ENCODE results near the gene CEP68. TPM values are rescaled to one million over a fixed set of nuclear protein-coding genes. Genes with fewer than 3 reads are reported as not detected.
"Not testable (repeated sequence)": the region's sequence is repeated elsewhere in the genome, so short reads cannot be mapped to it uniquely, and the experiment has no call there.

CEP68 gene, protein sequence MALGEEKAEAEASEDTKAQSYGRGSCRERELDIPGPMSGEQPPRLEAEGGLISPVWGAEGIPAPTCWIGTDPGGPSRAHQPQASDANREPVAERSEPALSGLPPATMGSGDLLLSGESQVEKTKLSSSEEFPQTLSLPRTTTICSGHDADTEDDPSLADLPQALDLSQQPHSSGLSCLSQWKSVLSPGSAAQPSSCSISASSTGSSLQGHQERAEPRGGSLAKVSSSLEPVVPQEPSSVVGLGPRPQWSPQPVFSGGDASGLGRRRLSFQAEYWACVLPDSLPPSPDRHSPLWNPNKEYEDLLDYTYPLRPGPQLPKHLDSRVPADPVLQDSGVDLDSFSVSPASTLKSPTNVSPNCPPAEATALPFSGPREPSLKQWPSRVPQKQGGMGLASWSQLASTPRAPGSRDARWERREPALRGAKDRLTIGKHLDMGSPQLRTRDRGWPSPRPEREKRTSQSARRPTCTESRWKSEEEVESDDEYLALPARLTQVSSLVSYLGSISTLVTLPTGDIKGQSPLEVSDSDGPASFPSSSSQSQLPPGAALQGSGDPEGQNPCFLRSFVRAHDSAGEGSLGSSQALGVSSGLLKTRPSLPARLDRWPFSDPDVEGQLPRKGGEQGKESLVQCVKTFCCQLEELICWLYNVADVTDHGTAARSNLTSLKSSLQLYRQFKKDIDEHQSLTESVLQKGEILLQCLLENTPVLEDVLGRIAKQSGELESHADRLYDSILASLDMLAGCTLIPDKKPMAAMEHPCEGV
- total RNA-seq = 1 to 10 TPM; 4.9 to 6.0 TPM

DNA sequence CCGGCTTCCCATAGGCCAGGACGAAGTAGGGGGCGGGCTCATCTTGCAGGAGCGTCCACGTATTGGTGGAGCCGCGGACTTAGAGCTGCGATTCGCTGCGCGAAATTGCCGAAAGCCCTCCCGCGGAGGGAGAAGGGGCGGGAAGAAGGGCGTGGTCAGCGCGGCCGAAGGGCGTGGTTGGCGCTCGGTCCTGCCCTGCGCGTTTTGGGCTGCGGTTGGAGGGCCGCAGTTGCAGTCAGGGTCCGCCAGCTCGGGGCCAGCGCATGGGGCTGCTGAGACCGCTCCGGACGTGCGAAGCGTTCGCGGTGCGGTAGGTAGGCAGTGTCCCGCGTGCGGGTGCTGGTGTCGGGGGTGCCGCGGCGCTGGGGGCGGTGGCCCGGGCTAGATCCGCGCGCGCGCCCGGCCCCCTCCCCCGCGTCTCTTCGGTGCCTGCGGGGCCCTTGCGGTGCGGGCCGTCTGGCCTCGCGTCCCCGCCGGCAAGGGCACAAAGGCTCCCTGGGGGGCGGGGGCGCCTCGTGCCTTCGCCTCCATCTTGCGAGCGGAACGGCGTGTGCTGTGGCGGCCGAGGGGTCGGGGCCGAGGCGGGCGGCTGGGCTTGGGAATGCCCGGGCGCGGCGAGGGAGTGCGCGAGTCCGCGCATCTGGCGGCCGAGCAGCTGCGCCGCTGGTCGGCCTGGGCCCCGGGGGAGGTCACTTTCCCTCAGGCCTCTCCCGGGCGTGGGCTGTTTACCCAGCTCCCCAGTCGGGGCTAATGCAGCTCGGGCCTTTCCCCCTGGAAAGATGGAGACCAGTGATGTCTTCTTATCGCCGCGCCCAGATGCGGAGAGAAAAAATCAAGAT, at the start of gene CEP68:
CEP68 (plus strand) TSS at position 202 of the 839 bp plus-strand sequence. CDS start 13,029 bp downstream, outside the sequence.
- CTCF ChIA-PET = interaction anchor here (0.6 to 2.9 kb wide), 18 partner anchors 8 to 1398 kb away, joined by 3 to 33 read pairs (median 4); partner anchors contain the start of genes ACTR2 and AFTPH
- H3K4me3 Mint-ChIP-seq = peak within 1 kb of the TSS; percentile 93
- DNase-seq (peak; percentile 98), ATAC-seq (peak; percentile 94)
- H3K9me3 Mint-ChIP-seq (ENCODE audit: low read depth) = no peaks in the 10 kb centered on the region
- no peaks in the 10 kb centered on the region for H3K27me3 Mint-ChIP-seq
- POLR2A ChIA-PET = interaction anchor here (0.6 to 2.9 kb wide), 11 partner anchors 9 to 533 kb away, joined by 3 to 10 read pairs (median 4); partner anchors contain the start of genes ACTR2, RAB1A and SLC1A4
- no peaks in the 10 kb centered on the region for H3K36me3 Mint-ChIP-seq (ENCODE audit: low read depth)
- intact Hi-C loops (cut with DNase I, micrococcal nuclease) = loop anchor here (1.0 to 5.0 kb wide), 15 partner anchors 67 to 1468 kb away; partner anchors contain the start of genes ACTR2 (in 2 of the 2), RAB1A (in 2 of the 2), SLC1A4 (in 2 of the 2) and AFTPH (in 1 of the 2)
- H3K4me1 Mint-ChIP-seq = peaks cover 55% of the 10 kb centered on the region
- peak within 1 kb of the TSS; percentile 84 for H3K27ac Mint-ChIP-seq

DNA sequence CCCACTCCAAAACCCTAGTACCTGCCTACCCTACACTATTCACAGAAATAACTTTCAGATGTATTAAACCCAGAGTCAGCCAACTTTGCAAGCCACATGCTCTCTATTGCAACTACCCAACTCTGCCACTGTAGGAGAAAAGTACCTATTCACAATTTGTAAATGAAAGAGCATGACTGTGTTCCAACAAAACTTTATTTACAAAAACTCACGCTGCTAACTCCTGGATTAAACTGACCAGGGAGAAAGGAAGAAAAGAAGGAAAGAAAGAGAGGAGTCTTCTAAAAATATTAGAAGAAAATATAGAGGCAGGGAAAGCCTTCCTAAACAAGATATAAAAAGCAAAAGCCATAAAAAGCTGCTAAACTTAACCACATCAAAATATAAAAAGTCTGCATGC, 42.4 kb upstream of the CEP68 start:
- Mint-ChIP-seq H3K36me3 (ENCODE audit: low read depth) (peaks cover 29% of the 10 kb centered on the region), H3K4me1 (peaks cover 3% of the 10 kb centered on the region), H3K27ac (no peak overlapping the region), H3K9me3 (ENCODE audit: low read depth) (no peaks in the 10 kb centered on the region), H3K27me3 (no peaks in the 10 kb centered on the region), H3K4me3 (no peak overlapping the region)
- intact Hi-C loops (cut with DNase I, micrococcal nuclease) = no loop called here
- POLR2A ChIA-PET = no interaction called here
- CTCF ChIA-PET = interaction anchor here (0.7 kb wide), 1 partner anchor 13 kb away, joined by 4 read pairs; no protein-coding TSS in a partner anchor
- ATAC-seq = no peak
- DNase-seq = no peak

DNA sequence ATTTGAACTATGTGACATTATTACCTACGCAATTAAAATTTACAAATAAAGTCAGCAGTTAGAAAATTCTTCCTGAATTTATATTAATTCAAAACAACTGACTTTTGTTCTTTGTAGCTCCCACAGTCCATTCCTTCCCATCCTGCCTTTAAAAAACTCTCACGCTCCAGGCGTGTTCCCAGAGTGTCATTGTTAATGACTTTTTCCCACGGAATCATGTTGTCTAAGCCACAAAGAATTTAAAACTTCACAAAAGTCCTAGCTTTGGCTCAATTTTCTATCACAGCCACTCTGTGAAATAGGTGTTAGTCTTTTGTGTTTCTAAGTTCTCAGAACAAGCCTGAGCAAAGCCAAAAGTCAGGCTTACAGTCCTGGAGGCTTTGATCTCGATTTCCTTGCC, 40.5 kb upstream of the CEP68 start:
- Mint-ChIP-seq H3K36me3 (ENCODE audit: low read depth) (peaks cover 30% of the 10 kb centered on the region), H3K27me3 (no peaks in the 10 kb centered on the region), H3K4me3 (no peak overlapping the region), H3K9me3 (ENCODE audit: low read depth) (no peaks in the 10 kb centered on the region), H3K4me1 (peaks cover 3% of the 10 kb centered on the region), H3K27ac (no peak overlapping the region)
- CTCF ChIA-PET = interaction anchor here (1.0 kb wide), 1 partner anchor 28 kb away, joined by 3 read pairs; no protein-coding TSS in a partner anchor
- no peak for ATAC-seq
- POLR2A ChIA-PET = no interaction called here
- DNase-seq = no peak
- intact Hi-C loops (cut with DNase I, micrococcal nuclease) = no loop called here

DNA sequence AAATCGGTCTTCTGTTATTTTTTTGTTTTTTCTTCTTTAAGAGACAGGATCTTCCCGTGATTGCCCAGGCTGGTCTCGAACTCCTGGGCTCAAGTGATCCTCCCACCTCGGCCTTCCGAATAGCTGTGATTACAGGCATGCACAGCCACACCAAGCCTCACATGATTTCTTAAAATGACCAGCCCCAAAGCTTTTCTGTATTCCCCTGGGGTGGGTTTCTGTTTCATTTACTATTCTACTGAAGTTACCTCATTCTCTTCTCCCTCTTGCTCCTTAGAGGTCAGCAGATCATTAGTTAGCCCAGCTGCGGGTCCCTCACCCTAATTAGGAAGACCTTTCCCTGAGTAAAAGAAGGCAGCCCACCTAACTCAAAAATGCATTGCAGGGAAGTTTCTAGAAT, 39.4 kb upstream of the CEP68 start:
- CTCF ChIA-PET = no interaction called here

DNA sequence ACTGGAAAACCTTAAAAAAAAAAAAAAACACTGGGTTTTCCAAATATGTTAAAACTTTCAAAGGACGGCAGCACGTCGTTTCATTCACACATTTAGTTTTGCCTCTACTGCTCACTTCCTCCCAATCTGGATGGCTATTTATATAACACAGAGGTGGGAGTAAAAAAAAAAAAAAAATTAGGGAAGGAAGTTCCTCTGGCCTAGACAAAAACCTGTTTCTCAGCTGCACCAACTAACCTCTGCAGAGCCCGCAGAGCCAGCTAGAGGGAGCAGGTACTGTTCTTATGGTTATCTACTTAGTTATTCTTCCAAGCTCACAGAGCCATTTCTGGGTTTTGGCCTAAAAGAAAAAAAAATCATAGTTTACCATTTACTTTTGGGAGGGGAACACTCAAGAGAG, 38.9 kb upstream of the CEP68 start:
- Mint-ChIP-seq H3K9me3 (ENCODE audit: low read depth) (no peaks in the 10 kb centered on the region), H3K36me3 (ENCODE audit: low read depth) (peaks cover 34% of the 10 kb centered on the region)
- CTCF ChIA-PET = interaction anchor here (0.6 kb wide), 1 partner anchor 553 kb away, joined by 4 read pairs; no protein-coding TSS in a partner anchor

More for the DNA sequence above, 39.4 kb upstream of the CEP68 start:
- Mint-ChIP-seq H3K36me3 (ENCODE audit: low read depth) (peaks cover 33% of the 10 kb centered on the region), H3K4me3 (no peak overlapping the region), H3K27ac (peak overlapping the region; percentile 33), H3K27me3 (no peaks in the 10 kb centered on the region), H3K4me1 (peaks cover 3% of the 10 kb centered on the region), H3K9me3 (ENCODE audit: low read depth) (no peaks in the 10 kb centered on the region)
- DNase-seq = no peak
- ATAC-seq = no peak
- intact Hi-C loops (cut with DNase I, micrococcal nuclease) = no loop called here
- POLR2A ChIA-PET = no interaction called here

DNA sequence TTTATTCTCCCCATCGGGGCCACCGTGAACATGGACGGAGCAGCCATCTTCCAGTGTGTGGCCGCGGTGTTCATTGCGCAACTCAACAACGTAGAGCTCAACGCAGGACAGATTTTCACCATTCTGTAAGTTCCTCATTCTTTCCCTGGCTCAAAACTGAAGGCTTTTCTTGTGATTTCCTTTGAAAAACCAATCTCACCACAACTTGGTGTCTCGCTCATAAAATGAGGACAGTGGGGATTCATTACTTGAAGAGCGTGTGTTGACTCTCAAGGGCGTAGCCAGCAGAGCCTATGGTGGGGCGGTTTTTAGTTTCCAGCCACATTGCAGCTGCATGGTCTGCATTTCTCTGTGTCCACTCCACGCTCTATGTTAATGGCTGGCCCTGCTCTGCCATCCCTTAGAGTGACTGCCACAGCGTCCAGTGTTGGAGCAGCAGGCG, 38.1 kb upstream of the CEP68 start:
- peaks cover 3% of the 10 kb centered on the region for H3K4me1 Mint-ChIP-seq
- POLR2A ChIA-PET = no interaction called here
- no peak for DNase-seq
- no peaks in the 10 kb centered on the region for H3K27me3 Mint-ChIP-seq
- peaks cover 31% of the 10 kb centered on the region for H3K36me3 Mint-ChIP-seq (ENCODE audit: low read depth)
- H3K27ac Mint-ChIP-seq = no peak overlapping the region
- CTCF ChIA-PET = interaction anchor here (0.9 kb wide), 1 partner anchor 100 kb away, joined by 3 read pairs; no protein-coding TSS in a partner anchor
- no peaks in the 10 kb centered on the region for H3K9me3 Mint-ChIP-seq (ENCODE audit: low read depth)
- no peak for ATAC-seq
- no peak overlapping the region for H3K4me3 Mint-ChIP-seq
- intact Hi-C loops (cut with DNase I, micrococcal nuclease) = no loop called here

More for the DNA sequence above, 38.9 kb upstream of the CEP68 start:
- Mint-ChIP-seq H3K4me3 (no peak overlapping the region), H3K4me1 (peaks cover 3% of the 10 kb centered on the region), H3K27ac (no peak overlapping the region), H3K27me3 (no peaks in the 10 kb centered on the region)
- no peak for ATAC-seq
- DNase-seq = no peak
- intact Hi-C loops (cut with DNase I, micrococcal nuclease) = no loop called here
- POLR2A ChIA-PET = no interaction called here

DNA sequence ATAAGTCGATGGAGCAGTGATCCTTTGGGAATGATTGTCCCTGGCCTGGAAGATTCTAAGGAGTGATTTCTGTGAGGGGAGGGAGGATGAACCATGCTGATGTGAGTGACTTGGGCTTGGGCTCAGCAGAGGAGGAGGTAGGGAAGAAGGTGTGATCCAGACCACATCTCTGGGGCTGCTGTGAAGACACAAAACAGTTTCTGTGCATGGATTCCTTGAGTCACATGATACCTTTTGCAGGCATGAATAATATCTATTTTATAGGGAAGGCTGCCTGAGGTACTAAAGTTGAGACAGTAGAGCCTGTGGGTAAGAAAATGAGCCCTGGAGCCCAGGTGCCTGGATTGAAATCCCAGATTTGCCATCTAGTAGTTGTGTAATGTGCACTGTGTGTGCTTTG, 37.2 kb upstream of the CEP68 start:
- POLR2A ChIA-PET = no interaction called here
- no peak for DNase-seq
- CTCF ChIA-PET = interaction anchor here (0.9 kb wide), 1 partner anchor 101 kb away, joined by 3 read pairs; no protein-coding TSS in a partner anchor

DNA sequence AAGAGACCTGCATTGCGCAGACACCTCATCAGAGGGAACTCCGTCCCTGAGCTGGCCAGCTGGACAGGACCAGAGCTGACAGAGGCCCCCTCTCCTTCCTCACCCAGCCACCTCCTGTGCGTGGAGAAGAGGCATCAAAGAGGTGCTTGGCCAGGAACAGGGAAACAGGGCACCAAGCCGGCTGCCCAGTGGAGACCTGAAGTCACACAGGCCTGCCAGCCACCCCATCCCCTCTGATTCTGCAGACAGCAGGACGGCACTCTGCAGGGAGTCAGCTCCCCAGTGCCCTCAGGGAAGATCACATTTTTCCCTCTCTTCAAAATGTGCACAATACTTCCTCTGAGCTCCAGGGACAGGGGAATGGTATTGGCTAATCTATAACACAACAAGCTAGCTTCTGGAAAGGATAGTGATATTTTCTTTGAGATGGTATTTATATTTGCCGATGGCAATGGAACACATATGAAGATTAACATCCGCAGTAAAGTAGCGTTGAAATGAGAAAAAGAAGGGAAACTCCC, 36.5 kb upstream of the CEP68 start:
- POLR2A ChIA-PET = no interaction called here
- Mint-ChIP-seq H3K4me1 (peaks cover 2% of the 10 kb centered on the region), H3K9me3 (ENCODE audit: low read depth) (no peaks in the 10 kb centered on the region), H3K27me3 (no peaks in the 10 kb centered on the region), H3K36me3 (ENCODE audit: low read depth) (peaks cover 34% of the 10 kb centered on the region), H3K4me3 (no peak overlapping the region), H3K27ac (no peak overlapping the region)
- ATAC-seq (no peak), DNase-seq (no peak)
- CTCF ChIA-PET = interaction anchor here (0.9 to 1.7 kb wide), 2 partner anchors 8 to 11 kb away, joined by 3 read pairs; no protein-coding TSS in a partner anchor
- intact Hi-C loops (cut with DNase I, micrococcal nuclease) = no loop called here

More for the DNA sequence above, 37.2 kb upstream of the CEP68 start:
- H3K4me1 Mint-ChIP-seq = no peaks in the 10 kb centered on the region
- no peak overlapping the region for H3K27ac Mint-ChIP-seq
- no peaks in the 10 kb centered on the region for H3K27me3 Mint-ChIP-seq
- no peak overlapping the region for H3K4me3 Mint-ChIP-seq
- no peak for ATAC-seq
- intact Hi-C loops (cut with DNase I, micrococcal nuclease) = no loop called here
- no peaks in the 10 kb centered on the region for H3K9me3 Mint-ChIP-seq (ENCODE audit: low read depth)
- peaks cover 34% of the 10 kb centered on the region for H3K36me3 Mint-ChIP-seq (ENCODE audit: low read depth)

DNA sequence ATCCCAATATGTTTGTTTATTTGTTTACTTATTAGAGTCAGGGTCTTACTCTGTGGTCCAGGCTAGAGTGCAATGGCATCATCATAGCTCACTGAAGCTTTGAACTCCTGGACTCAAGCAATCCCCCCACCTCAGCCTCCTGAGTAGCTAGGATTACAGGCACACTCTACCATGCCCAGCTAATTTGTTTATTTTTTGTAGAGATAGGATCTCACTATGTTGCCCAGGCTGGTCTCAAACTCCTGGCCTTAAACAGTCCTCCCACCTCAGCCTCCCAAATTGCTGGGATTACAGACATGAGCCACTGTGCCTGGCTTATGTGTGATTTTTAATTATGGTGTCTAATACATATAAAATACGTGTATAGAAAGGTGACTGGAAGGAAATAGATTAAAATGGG, 36.0 kb upstream of the CEP68 start:
- H3K27me3 Mint-ChIP-seq; DNase-seq; H3K9me3 Mint-ChIP-seq (ENCODE audit: low read depth); H3K4me3 Mint-ChIP-seq; intact Hi-C loops (cut with DNase I, micrococcal nuclease); H3K4me1 Mint-ChIP-seq; ATAC-seq; H3K27ac Mint-ChIP-seq; POLR2A ChIA-PET: not testable (repeated sequence)
- peaks cover 34% of the 10 kb centered on the region for H3K36me3 Mint-ChIP-seq (ENCODE audit: low read depth)
- CTCF ChIA-PET = interaction anchor here (0.9 to 1.7 kb wide), 2 partner anchors 9 to 11 kb away, joined by 3 read pairs; no protein-coding TSS in a partner anchor

DNA sequence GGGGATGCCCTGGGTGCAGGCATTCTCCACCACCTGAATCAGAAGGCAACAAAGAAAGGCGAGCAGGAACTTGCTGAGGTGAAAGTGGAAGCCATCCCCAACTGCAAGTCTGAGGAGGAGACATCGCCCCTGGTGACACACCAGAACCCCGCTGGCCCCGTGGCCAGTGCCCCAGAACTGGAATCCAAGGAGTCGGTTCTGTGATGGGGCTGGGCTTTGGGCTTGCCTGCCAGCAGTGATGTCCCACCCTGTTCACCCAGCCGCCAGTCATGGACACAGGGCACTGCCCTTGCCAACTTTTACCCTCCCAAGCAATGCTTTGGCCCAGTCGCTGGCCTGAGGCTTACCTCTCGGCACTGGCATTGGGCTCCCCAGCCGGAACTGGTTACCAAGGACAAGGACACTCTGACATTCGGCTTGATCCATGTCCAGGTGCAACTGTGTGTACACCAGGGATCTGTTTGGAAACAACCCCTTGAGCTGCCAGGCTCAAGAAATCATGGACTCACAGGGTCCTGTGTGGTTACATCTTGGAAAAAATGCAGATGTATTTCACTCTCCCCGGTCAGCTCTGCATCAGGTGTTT, 35.2 kb upstream of the CEP68 start:
- Mint-ChIP-seq H3K4me3 (no peak overlapping the region), H3K36me3 (ENCODE audit: low read depth) (peaks cover 34% of the 10 kb centered on the region), H3K27me3 (no peaks in the 10 kb centered on the region), H3K27ac (no peak overlapping the region), H3K9me3 (ENCODE audit: low read depth) (no peaks in the 10 kb centered on the region), H3K4me1 (peaks cover 4% of the 10 kb centered on the region)
- ATAC-seq (no peak), DNase-seq (no peak)
- ChIA-PET CTCF (interaction anchor here (1.0 to 1.7 kb wide), 3 partner anchors 10 to 43 kb away, joined by 3 read pairs; no protein-coding TSS in a partner anchor), POLR2A (no interaction called here)
- intact Hi-C loops (cut with DNase I, micrococcal nuclease) = no loop called here
